Measurements from ENCODE around the gene PIK3C2A.

Gene PIK3C2A

GRCh38 chr11:17217401-17217800, 9.6 kb upstream of the PIK3C2A start:
- DNase-seq: no peak

DNA sequence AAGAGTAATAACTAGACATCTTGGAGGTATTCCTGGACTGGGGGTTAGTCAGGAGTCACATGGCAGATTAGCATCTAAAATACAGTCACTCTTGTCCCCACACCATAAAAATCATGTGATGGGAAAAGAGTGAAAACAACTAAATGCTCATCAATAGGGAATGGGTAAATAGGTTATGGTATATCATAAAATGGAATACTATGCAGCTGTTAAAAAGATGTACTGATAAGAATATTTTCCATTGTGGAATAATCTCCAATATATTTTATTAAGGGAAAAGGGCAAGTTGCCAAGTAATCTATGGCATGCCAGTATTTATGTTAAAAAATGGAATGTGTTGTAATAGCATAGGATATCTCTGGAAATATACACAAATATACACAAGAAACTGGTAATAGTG, 6.6 kb upstream of the PIK3C2A start:
- no peak for DNase-seq

- DNase-seq: no peak
Measured at GRCh38 chr11:17211286-17211685, 3.5 kb upstream of the PIK3C2A start.

DNA sequence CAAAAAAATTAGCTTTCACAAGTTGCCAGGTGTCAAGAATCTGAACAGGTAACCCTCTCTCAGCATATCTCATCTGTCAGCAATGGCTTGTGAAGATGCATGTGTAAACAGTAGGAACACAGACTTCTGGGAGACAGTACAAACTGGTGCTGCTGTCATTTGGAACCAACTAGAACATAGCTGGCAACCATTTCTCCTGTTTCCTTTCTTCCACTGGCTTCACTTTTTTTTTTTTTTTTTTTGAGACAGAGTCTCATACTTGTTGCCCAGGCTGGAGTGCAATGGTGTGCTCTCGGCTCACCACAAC, 2.1 kb upstream of the PIK3C2A start:
- DNase-seq: no peak

DNA sequence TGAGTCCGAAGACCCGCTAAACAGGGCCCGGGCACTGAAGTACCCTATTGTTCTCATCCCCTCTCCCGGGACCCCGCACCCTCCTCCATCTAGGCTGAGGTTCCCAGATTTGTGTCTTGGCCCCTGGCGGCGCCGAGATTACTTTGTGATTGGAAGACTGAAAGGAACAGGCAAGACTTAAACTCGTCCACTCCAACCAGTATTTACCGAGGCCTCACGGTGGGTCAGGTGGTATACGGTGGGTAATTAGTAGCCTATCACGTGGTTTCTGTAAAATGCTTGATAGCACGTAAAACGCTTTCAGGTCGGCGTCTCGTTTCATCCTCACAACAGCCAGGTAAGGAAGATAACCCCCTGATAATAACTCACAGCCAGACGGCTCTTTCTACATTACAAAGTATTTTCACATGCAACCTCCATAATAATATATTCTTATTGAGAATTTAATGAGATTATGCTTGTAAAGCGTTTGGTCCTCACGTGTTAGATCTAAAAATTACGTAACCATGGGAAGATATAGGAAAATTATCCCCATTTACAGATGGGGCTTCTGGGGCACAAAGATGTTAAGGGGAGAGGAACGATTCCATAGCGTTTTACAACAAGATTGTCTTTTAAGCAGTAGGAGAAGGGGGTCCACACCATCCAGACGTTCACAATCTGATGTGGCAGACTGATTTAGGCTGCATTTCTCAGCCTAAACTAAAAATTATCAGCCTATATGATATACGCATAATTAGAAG, 642 bp upstream of the PIK3C2A start:
- DNase-seq: peak; percentile 95

DNA sequence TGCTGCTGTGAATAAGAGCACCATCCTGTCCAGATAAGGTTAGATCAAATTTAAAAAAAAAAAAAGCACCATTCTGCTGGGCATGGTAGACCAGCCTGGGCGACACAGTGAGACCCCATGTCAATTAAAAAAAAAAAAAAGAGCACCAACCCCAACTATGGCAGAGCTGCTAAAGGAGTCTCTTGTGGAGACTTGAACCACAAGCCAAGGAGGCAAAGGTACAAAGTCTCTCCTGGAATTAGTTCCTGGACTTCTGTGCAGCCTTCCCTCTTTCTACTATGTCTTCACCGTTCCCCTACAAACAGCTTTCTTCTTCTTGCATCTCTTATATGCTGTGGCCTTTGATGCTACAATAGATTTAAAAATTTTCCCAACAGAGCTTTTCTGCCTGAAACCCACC, 1.3 kb downstream of the PIK3C2A start:
- no peak for DNase-seq

DNA sequence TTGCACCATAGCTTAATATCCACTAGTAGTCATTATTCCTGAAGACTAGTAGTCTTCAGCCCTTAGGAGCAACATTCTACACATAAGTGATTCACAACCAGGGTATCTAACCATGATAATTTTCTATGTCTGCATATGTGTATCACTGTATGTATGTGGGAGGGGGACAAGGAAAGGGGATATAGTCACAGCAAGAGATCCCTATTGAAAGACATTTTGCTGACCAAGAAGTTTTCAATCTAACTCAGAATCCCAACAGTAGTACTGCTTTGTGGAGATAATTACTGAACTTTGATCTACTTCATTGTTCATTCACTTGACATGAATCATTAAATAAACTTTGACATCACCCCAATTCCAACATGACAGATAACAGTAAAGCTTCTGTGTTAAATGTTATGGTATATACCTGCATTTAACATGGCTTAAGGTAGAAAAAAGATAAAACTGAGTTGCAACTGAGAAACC, 10.3 kb downstream of the PIK3C2A start:
- DNase-seq: no peak

- no peak for DNase-seq
Measured at GRCh38 chr11:17188675-17189074, 19.1 kb downstream of the PIK3C2A start.

DNA sequence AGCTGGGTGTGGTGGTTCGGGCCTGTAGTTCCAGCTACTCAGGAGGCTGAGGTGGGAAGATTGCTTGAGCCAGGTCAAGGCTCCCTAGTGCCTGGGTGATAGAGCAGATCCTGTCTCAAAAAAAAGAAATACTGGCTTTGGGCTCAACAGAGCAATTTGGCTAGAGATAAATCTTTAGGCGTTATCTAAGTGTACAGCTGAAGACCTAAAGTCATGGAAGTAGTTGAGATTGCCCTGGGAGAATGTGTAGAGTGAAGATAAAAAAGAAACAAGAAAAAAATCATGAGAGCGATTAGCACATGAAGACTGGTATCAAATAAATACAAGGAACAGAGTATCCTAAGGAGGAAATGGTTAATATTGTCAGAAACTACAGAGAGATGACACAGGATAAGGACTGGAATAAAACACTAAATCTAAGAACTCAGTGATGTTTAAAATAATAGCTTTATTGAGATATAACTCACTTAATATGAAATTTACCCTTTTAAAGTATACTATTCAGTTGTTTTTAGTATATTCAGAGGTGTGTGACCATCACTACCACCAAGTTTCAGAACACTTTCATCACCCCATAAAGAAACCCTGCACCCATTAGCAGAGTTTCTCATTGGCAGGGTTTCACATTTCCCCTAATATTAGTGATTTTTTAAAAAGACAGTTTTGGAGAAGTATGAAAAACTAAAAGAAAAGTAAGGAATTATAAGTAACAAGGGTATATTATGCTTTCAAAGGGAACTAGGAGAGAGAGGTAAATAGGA, 20.7 kb downstream of the PIK3C2A start:
- no peak for DNase-seq

GRCh38 chr11:17185938-17186337, 21.8 kb downstream of the PIK3C2A start:
- no peak for DNase-seq

DNA sequence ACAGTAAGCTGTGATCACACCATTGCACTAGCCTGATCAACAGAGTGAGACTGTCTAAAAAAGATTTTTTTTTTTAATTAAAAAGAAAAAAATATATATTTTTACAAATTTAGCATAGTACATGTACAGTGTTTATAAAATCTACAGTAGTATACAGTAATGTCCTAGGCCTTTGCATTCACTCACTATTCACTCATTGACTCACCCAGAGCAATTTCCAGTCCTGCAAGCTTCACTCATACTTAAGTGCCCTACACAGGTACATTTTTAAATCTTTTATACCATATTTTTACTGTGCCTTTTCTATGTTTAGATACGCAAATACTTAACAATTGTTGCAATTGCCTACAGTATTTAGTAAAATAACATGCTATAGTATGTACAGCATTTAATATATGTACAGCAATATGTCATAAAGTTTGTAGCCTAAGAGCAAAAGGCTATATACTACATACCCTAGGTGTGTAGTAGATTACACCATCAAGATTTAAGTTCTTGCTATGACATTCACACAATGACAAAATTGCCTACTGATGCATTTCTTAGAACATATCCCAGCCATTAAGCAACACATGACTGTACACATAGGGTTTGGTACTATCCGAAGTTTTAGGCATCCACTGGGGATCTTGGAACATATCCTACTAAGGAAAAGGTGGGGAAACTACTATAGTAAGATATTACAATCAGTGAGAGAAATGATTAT, 22.8 kb downstream of the PIK3C2A start:
- no peak for DNase-seq

DNA sequence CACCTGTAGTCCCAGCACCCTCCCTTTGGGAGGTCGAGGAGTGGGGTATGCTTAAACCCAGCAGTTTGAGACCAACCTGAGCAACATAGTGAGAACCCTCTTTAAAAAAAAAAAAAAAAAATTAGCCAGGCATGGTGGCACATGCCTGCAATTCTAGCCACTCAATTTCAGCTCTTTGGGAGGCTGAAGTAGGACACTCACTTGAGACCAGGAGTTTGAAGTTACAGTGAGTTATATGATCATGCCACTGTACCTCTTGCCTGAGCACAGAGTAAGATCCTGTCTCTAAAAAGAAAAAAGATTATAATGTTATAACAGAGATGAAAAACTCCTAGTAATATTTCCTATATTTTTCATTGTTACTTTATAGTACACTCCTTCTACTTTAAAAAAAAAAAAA, 23.9 kb downstream of the PIK3C2A start:
- DNase-seq: peak; percentile 34

GRCh38 chr11:17179970-17180369, 27.8 kb downstream of the PIK3C2A start:
- no peak for DNase-seq

DNA sequence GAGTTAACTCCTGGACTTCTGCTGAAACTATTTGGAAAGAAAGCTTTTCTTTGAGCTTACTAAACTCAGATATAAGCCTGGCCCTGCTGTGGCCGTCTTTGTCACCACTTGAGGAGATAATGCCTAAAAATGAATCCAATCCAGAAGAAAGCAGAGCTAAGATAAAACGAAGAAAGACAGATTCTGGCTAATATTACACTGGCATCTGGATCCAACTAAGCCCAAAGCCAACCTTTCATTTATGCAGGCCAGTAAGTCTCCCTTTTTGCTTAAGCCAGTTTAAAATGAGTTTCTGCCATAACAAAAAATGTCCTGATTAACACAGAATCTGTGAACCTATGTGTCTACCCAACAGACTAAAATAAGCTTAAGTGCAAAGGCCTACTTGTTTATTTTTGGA, 34.5 kb downstream of the PIK3C2A start:
- no peak for DNase-seq

- no peak for DNase-seq
Measured at GRCh38 chr11:17171916-17172315, 35.9 kb downstream of the PIK3C2A start.

DNA sequence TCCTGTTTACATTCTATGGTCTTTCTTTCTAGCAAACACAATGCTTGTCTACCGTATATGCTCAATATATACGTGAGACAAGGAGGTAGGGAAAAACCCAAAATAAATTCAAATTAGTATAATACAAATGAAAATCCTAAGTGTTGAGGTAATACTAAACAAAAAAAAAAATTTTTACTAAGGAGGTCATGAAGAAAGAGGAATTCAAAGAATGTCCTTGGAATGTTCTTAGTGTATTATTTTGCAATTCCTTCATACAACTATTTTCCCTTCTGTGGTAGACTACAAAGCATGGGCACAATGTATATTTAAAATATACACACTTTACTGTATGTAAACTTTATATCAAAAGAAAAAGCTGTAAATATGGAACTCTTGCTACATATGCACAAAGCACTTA, 36.4 kb downstream of the PIK3C2A start:
- DNase-seq: no peak

- no peak for DNase-seq
Measured at GRCh38 chr11:17169876-17170275, 37.9 kb downstream of the PIK3C2A start.

DNA sequence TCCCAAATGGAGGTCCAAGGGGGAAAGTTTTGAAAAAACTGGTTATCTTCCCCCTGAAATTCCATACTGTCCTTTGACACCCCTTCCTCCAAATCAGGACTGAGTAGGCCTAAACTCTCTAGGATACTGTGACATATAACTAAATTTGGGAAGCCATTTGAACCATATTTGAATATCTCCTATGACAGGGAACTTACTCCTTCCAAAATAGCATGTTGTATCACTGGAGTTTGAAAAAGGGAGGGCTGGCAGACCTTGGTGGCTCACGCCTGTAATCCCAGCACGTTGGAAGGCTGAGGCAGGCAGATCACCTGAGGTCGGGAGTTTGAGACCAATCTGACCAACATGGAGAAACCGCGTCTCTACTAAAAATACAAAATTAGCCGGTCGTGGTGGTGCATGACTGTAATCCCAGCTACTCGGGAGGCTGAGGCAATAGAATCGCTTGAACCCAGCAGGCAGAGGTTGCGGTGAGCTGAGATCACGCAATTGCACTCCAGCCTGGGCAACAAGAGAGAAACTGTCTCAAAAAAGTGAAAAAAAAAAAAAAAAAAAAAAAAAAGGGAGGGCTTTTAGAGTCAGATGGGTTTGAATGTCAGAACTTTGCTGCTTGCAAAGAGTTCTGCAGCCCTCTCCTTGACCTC, 42.4 kb downstream of the PIK3C2A start:
- DNase-seq: no peak

GRCh38 chr11:17164361-17165246, 43.2 kb downstream of the PIK3C2A start:
- DNase-seq: no peak

DNA sequence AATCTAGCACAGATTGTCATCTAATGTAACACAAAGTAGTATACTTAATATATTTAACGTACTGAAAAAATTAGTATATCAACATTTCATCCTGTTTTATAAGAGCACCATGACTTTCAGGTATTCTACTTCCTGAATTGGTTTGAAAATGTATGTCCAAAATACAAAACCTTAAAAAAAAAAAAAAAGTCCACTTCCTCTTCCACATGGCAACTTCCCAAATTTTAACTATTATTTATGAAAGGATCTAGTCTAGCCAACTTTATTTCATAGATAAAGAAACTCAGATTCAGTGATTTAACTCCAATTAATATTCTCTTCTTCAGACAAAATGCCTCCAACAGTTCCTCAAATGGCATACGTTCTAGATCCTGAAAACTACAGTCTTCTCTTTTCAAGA, 44.0 kb downstream of the PIK3C2A start:
- no peak for DNase-seq

DNA sequence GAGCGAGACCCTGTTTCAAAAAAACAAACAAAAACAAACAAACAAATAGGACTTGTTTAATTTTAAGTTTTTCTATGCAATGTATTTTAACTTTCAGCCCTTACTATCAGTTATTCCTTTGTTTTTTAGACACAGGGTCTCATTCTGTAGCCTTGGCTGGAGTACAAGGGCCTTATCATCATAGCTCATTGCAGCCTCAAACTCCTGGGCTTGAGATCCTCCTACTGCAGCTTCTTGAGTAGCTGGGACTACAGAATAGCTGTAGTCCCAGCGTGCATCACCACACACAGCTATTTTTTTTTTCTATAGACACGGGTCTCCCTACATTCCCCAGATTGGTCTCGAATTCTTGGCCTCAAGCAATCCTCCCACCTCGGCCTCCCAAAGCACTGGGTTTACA, 44.5 kb downstream of the PIK3C2A start:
- DNase-seq: no peak

DNA sequence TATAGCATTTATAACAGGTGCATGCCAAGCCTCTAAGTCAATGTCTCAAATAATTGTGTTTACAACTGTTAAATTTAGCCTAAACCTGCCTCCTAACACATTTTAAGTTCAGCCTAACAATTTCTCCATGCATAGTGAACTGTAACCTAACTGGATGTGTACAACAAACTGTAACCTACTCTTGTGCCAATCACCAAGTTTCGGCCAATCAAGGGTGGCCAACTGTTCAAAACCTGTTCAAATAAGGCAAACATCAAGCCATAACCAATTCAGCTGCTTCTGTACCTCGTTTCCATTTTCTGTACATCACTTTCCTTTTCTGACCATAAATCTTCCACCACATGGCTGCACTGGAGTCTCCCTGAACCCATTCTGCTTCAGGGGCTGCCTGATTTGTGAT, 45.4 kb downstream of the PIK3C2A start:
- DNase-seq: no peak

DNA sequence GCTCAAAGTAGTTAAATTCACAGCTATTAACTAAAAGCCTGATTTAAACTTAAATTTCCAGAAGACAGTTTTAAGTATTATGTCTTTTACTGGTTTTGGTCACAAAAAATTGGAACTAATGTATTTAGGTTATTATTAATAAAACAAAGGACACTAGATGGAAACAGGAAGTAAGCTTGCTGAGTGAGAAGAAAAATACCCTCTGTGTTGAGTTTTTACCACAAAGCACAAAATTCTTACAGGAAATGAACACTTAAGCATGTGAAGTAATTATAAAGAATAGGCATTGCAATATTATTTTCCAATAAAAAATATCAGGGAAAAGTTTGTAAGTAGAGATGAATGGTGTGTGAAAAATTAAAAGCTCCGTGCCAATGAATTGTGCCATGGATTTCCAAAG, 46.3 kb downstream of the PIK3C2A start:
- no peak for DNase-seq
